Measurements from ENCODE around the gene CUBN. TPM values are rescaled to one million over a fixed set of nuclear protein-coding genes. Genes with fewer than 3 reads are reported as not detected.

The CUBN gene
- total RNA-seq, 1 donor from 2014 or later: 0.32 TPM

- DNase-seq: peak; percentile 23
- H3K36me3 Mint-ChIP-seq (ENCODE audit: unreplicated experiment): peaks cover 4% of the 10 kb centered on the region
- no peak overlapping the region for H3K4me3 Mint-ChIP-seq (ENCODE audit: unreplicated experiment)
- H3K27ac Mint-ChIP-seq (ENCODE audit: unreplicated experiment): peak overlapping the region; percentile 2
- H3K9me3 Mint-ChIP-seq (ENCODE audit: unreplicated experiment): peaks cover 6% of the 10 kb centered on the region
- TF ChIP-seq CTCF (IDR thresholded peaks at IDR 0.05; ENCODE audit: partially characterized antibody, unreplicated experiment): no peak
- peaks cover 14% of the 10 kb centered on the region for H3K4me1 Mint-ChIP-seq (ENCODE audit: low read depth, unreplicated experiment)
- no peaks in the 10 kb centered on the region for H3K27me3 Mint-ChIP-seq (ENCODE audit: unreplicated experiment)
Observed at GRCh38 chr10:17113346-17113745, 16.3 kb downstream of the CUBN start.

- H3K4me3 Mint-ChIP-seq (ENCODE audit: unreplicated experiment): no peak overlapping the region
- H3K27me3 Mint-ChIP-seq (ENCODE audit: unreplicated experiment): no peaks in the 10 kb centered on the region
- H3K27ac Mint-ChIP-seq (ENCODE audit: unreplicated experiment): no peak overlapping the region
- DNase-seq: no peak
- peaks cover 14% of the 10 kb centered on the region for H3K4me1 Mint-ChIP-seq (ENCODE audit: low read depth, unreplicated experiment)
- TF ChIP-seq CTCF (IDR thresholded peaks at IDR 0.05; ENCODE audit: partially characterized antibody, unreplicated experiment): no peak
- H3K9me3 Mint-ChIP-seq (ENCODE audit: unreplicated experiment): peaks cover 6% of the 10 kb centered on the region
- peaks cover 4% of the 10 kb centered on the region for H3K36me3 Mint-ChIP-seq (ENCODE audit: unreplicated experiment)
Observed at GRCh38 chr10:17112566-17112965, 17.0 kb downstream of the CUBN start.

- no peaks in the 10 kb centered on the region for H3K27me3 Mint-ChIP-seq (ENCODE audit: unreplicated experiment)
- H3K36me3 Mint-ChIP-seq (ENCODE audit: unreplicated experiment): peaks cover 4% of the 10 kb centered on the region
- H3K9me3 Mint-ChIP-seq (ENCODE audit: unreplicated experiment): peaks cover 6% of the 10 kb centered on the region
- H3K27ac Mint-ChIP-seq (ENCODE audit: unreplicated experiment): peak overlapping the region; percentile 33
- no peak for DNase-seq
- peaks cover 14% of the 10 kb centered on the region for H3K4me1 Mint-ChIP-seq (ENCODE audit: low read depth, unreplicated experiment)
- no peak for TF ChIP-seq CTCF (IDR thresholded peaks at IDR 0.05; ENCODE audit: partially characterized antibody, unreplicated experiment)
- H3K4me3 Mint-ChIP-seq (ENCODE audit: unreplicated experiment): no peak overlapping the region
Observed at GRCh38 chr10:17109475-17110207, 20.0 kb downstream of the CUBN start.

- no peak for TF ChIP-seq CTCF (IDR thresholded peaks at IDR 0.05; ENCODE audit: partially characterized antibody, unreplicated experiment)
- Mint-ChIP-seq H3K36me3 (ENCODE audit: unreplicated experiment) (peaks cover 4% of the 10 kb centered on the region), H3K9me3 (ENCODE audit: unreplicated experiment) (peaks cover 6% of the 10 kb centered on the region), H3K27ac (ENCODE audit: unreplicated experiment) (peak overlapping the region; percentile 33), H3K27me3 (ENCODE audit: unreplicated experiment) (no peaks in the 10 kb centered on the region), H3K4me1 (ENCODE audit: low read depth, unreplicated experiment) (peaks cover 14% of the 10 kb centered on the region), H3K4me3 (ENCODE audit: unreplicated experiment) (no peak overlapping the region)
- DNase-seq: no peak
Observed at GRCh38 chr10:17109046-17109445, 20.6 kb downstream of the CUBN start.

GRCh38 chr10:17106991-17107390 is 22.6 kb downstream of the CUBN start:
- no peak for DNase-seq
- Mint-ChIP-seq H3K27me3 (ENCODE audit: unreplicated experiment) (no peaks in the 10 kb centered on the region), H3K4me3 (ENCODE audit: unreplicated experiment) (no peak overlapping the region), H3K27ac (ENCODE audit: unreplicated experiment) (no peak overlapping the region), H3K36me3 (ENCODE audit: unreplicated experiment) (peaks cover 4% of the 10 kb centered on the region), H3K9me3 (ENCODE audit: unreplicated experiment) (peaks cover 6% of the 10 kb centered on the region), H3K4me1 (ENCODE audit: low read depth, unreplicated experiment) (peaks cover 6% of the 10 kb centered on the region)
- TF ChIP-seq CTCF (IDR thresholded peaks at IDR 0.05; ENCODE audit: partially characterized antibody, unreplicated experiment): no peak
